HEK293 (cell line): ENCODE measurements around the gene CCND1.

Experiments used
- EGR2 ChIP-seq: fragments of 450-650 bp; formaldehyde crosslinking; IDR thresholded peaks from 2 replicates; pipeline ENCODE4 v1.5.1; 2016; ENCODE audit warnings: low read depth, missing biosample characterization, missing genetic modification characterization
- MYNN ChIP-seq: fragments of 450-650 bp; formaldehyde crosslinking; IDR thresholded peaks from 2 replicates; pipeline ENCODE4 v1.5.1; 2016; ENCODE audit warnings: missing biosample characterization, missing genetic modification characterization, borderline replicate concordance
- SP2 ChIP-seq: fragments of 450-650 bp; formaldehyde crosslinking; IDR thresholded peaks from 2 replicates; pipeline ENCODE4 v1.5.1; 2016; ENCODE audit warnings: missing biosample characterization, missing genetic modification characterization
- SP7 ChIP-seq: fragments of 450-650 bp; formaldehyde crosslinking; IDR thresholded peaks from 2 replicates; pipeline ENCODE4 v1.5.1; 2016; ENCODE audit warnings: missing biosample characterization, missing genetic modification characterization
- ZBTB20 ChIP-seq: fragments of 450-650 bp; formaldehyde crosslinking; IDR thresholded peaks from 2 replicates; pipeline ENCODE4 v1.5.1; 2016; ENCODE audit warnings: missing biosample characterization, missing genetic modification characterization
- ZBTB21 ChIP-seq: fragments of 450-650 bp; formaldehyde crosslinking; IDR thresholded peaks from 2 replicates; pipeline ENCODE4 v1.5.1; 2017; ENCODE audit warnings: missing biosample characterization, missing genetic modification characterization
- ZNF112 ChIP-seq: fragments of 450-650 bp; formaldehyde crosslinking; IDR thresholded peaks from 2 replicates; pipeline ENCODE4 v1.5.0; 2017; ENCODE audit warnings: missing biosample characterization, missing genetic modification characterization
- ZNF221 ChIP-seq: fragments of 450-650 bp; formaldehyde crosslinking; IDR thresholded peaks from 2 replicates; pipeline ENCODE4 v1.5.1; 2017; ENCODE audit warnings: missing biosample characterization, missing genetic modification characterization, borderline replicate concordance
- ZNF239 ChIP-seq: fragments of 450-650 bp; formaldehyde crosslinking; IDR thresholded peaks from 2 replicates; pipeline ENCODE4 v1.5.1; 2016; ENCODE audit warnings: missing biosample characterization, missing genetic modification characterization
- ZNF324 ChIP-seq: fragments of 450-650 bp; formaldehyde crosslinking; IDR thresholded peaks from 2 replicates; pipeline ENCODE4 v1.5.1; 2016; ENCODE audit warnings: missing biosample characterization, missing genetic modification characterization
- ZNF335 ChIP-seq: fragments of 450-650 bp; formaldehyde crosslinking; conservative IDR thresholded peaks from 2 replicates; pipeline ENCODE4 v1.5.1; 2016; ENCODE audit warnings: missing biosample characterization, missing genetic modification characterization
- ZNF350 ChIP-seq: fragments of 450-650 bp; formaldehyde crosslinking; IDR thresholded peaks from 2 replicates; pipeline ENCODE4 v1.5.0; 2017; ENCODE audit warnings: missing biosample characterization, mild to moderate bottlenecking, missing genetic modification characterization
- ZNF416 ChIP-seq: fragments of 450-650 bp; formaldehyde crosslinking; IDR thresholded peaks from 2 replicates; pipeline ENCODE4 v1.5.1; 2016; ENCODE audit warnings: missing biosample characterization, missing genetic modification characterization
- ZNF510 ChIP-seq: fragments of 450-650 bp; formaldehyde crosslinking; IDR thresholded peaks from 2 replicates; pipeline ENCODE4 v1.5.1; 2018; ENCODE audit warnings: mild to moderate bottlenecking, missing genetic modification characterization, missing biosample characterization; ENCODE audit not compliant: insufficient replicate concordance
- ZNF530 ChIP-seq: fragments of 450-650 bp; formaldehyde crosslinking; IDR thresholded peaks from 2 replicates; pipeline ENCODE4 v1.5.1; 2016; ENCODE audit warnings: low read depth, missing biosample characterization, missing genetic modification characterization
- ZNF558 ChIP-seq: fragments of 450-650 bp; formaldehyde crosslinking; IDR thresholded peaks from 2 replicates; pipeline ENCODE4 v1.5.1; 2016; ENCODE audit warnings: missing biosample characterization, missing genetic modification characterization
- ZNF560 ChIP-seq: fragments of 450-650 bp; formaldehyde crosslinking; IDR thresholded peaks from 2 replicates; pipeline ENCODE4 v1.5.1; 2017; ENCODE audit warnings: missing biosample characterization, missing genetic modification characterization, borderline replicate concordance
- ZNF658 ChIP-seq: fragments of 450-650 bp; formaldehyde crosslinking; IDR thresholded peaks from 2 replicates; pipeline ENCODE4; 2016; ENCODE audit warnings: missing biosample characterization, missing genetic modification characterization
- ZNF785 ChIP-seq: fragments of 450-650 bp; formaldehyde crosslinking; IDR thresholded peaks from 2 replicates; pipeline ENCODE4 v1.5.1; 2016; ENCODE audit warnings: missing biosample characterization, missing genetic modification characterization
- ZSCAN23 ChIP-seq: fragments of 450-650 bp; formaldehyde crosslinking; IDR thresholded peaks from 2 replicates; pipeline ENCODE4 v1.5.1; 2016; ENCODE audit warnings: missing biosample characterization, missing genetic modification characterization
- TF ChIP-seq, protein P1 (sequence below): fragments of 450-650 bp; formaldehyde crosslinking; IDR thresholded peaks from 2 replicates; pipeline ENCODE4 v1.5.1; 2017; ENCODE audit warnings: missing biosample characterization, mild to moderate bottlenecking, missing genetic modification characterization, moderate library complexity
- TF ChIP-seq, protein P2 (sequence below): fragments of 450-650 bp; formaldehyde crosslinking; IDR thresholded peaks from 2 replicates; pipeline ENCODE4 v1.5.1; 2016; ENCODE audit warnings: missing biosample characterization, missing genetic modification characterization
- TF ChIP-seq, protein P3 (sequence below): IDR thresholded peaks from 2 replicates; pipeline ENCODE4 v1.6.1; 2011; ENCODE audit warnings: mild to moderate bottlenecking, low read depth, low read length, borderline replicate concordance
- TF ChIP-seq, protein P4 (sequence below): fragments of 450-650 bp; formaldehyde crosslinking; conservative IDR thresholded peaks from 2 replicates; pipeline ENCODE4 v1.5.1; 2016; ENCODE audit warnings: low read depth, missing biosample characterization, missing genetic modification characterization
- TF ChIP-seq, protein P5 (sequence below): fragments of 450-650 bp; formaldehyde crosslinking; IDR thresholded peaks from 2 replicates; pipeline ENCODE4 v1.5.1; 2016; ENCODE audit warnings: missing biosample characterization, missing genetic modification characterization
- TF ChIP-seq, protein P6 (sequence below): fragments of 450-650 bp; IDR thresholded peaks from 2 replicates; pipeline ENCODE4 v1.5.1; 2018; ENCODE audit warnings: missing biosample characterization, mild to moderate bottlenecking, missing genetic modification characterization
- TF ChIP-seq, protein P7 (sequence below): fragments of 450-650 bp; formaldehyde crosslinking; IDR thresholded peaks from 2 replicates; pipeline ENCODE4 v1.5.1; 2016; ENCODE audit warnings: missing biosample characterization, missing genetic modification characterization, borderline replicate concordance

Gene CCND1

DNA sequence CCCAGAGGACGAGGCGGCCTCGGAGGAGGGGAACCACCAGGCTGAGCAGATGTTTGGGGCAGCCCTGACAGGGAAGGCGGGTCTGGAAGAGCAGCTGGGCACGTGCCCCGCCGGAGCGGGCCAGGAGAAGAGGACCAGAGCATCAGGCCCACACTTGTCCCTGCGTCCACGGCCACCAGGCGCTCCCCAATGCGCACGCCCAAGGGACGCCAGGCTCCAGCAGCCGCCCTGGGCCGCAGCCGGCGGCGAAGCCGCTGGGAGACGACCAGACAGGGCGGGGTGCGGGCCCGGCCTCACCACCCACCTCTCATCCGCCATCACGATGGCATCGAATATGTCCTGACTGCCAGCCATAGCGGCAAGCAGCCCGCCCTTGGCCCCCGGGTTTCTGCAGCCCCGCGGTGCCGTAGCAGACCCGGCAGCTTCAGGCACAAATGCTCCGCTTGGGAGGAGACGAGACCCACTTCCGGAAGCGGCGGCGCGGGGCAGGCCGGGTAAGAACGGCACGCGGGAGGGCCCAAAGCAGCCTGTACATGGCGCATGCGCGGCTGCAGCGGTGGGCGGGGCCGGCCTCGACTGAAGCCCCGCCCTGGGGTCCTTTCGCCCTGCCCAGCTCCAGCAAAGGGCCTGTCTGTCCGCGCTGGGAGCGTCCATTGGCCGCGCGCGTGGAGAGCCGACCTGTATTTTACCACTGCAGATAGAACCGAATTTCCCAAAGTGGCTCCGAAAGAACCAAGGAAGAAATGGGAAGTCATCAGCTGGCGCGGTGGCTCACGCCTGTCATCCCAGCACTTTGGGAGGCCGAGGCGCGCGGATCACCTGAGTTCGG, 34.1 kb downstream of the CCND1 start, which contains the start of gene LTO1 (continued):
- TF ChIP-seq ZNF658 (tag by site-specific recombination): no peak
- no peak for TF ChIP-seq ZNF560
- peak; percentile 73 for TF ChIP-seq SP2 (tag by site-specific recombination)
- TF ChIP-seq ZNF112 (tag by site-specific recombination): no peak
- TF ChIP-seq, protein P1, sequence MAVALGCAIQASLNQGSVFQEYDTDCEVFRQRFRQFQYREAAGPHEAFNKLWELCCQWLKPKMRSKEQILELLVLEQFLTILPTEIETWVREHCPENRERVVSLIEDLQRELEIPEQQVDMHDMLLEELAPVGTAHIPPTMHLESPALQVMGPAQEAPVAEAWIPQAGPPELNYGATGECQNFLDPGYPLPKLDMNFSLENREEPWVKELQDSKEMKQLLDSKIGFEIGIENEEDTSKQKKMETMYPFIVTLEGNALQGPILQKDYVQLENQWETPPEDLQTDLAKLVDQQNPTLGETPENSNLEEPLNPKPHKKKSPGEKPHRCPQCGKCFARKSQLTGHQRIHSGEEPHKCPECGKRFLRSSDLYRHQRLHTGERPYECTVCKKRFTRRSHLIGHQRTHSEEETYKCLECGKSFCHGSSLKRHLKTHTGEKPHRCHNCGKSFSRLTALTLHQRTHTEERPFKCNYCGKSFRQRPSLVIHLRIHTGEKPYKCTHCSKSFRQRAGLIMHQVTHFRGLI (tag by site-specific recombination): no peak
- TF ChIP-seq, protein P2, sequence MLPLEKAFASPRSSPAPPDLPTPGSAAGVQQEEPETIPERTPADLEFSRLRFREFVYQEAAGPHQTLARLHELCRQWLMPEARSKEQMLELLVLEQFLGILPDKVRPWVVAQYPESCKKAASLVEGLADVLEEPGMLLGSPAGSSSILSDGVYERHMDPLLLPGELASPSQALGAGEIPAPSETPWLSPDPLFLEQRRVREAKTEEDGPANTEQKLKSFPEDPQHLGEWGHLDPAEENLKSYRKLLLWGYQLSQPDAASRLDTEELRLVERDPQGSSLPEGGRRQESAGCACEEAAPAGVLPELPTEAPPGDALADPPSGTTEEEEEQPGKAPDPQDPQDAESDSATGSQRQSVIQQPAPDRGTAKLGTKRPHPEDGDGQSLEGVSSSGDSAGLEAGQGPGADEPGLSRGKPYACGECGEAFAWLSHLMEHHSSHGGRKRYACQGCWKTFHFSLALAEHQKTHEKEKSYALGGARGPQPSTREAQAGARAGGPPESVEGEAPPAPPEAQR (tag by site-specific recombination): no peak
- TF ChIP-seq, protein P3, sequence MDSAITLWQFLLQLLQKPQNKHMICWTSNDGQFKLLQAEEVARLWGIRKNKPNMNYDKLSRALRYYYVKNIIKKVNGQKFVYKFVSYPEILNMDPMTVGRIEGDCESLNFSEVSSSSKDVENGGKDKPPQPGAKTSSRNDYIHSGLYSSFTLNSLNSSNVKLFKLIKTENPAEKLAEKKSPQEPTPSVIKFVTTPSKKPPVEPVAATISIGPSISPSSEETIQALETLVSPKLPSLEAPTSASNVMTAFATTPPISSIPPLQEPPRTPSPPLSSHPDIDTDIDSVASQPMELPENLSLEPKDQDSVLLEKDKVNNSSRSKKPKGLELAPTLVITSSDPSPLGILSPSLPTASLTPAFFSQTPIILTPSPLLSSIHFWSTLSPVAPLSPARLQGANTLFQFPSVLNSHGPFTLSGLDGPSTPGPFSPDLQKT: peak; percentile 53; the same call in 1 of the 2 replicates
- TF ChIP-seq EGR2 (tag by site-specific recombination): no peak
- peak; percentile 91 for TF ChIP-seq ZNF335 (tag by site-specific recombination)
- no peak for TF ChIP-seq ZNF785 (tag by site-specific recombination)
- no peak for TF ChIP-seq ZNF350 (tag by site-specific recombination)
- TF ChIP-seq ZBTB21 (tag by site-specific recombination): no peak
- TF ChIP-seq ZNF239: no peak
- no peak for TF ChIP-seq ZNF530 (tag by site-specific recombination)
- no peak for TF ChIP-seq ZNF221
- TF ChIP-seq ZSCAN23 (tag by site-specific recombination): no peak
- peak; percentile 58; the same call in 1 of the 2 replicates for TF ChIP-seq SP7 (tag by site-specific recombination)
- TF ChIP-seq ZNF510: no peak
- TF ChIP-seq, protein P4, sequence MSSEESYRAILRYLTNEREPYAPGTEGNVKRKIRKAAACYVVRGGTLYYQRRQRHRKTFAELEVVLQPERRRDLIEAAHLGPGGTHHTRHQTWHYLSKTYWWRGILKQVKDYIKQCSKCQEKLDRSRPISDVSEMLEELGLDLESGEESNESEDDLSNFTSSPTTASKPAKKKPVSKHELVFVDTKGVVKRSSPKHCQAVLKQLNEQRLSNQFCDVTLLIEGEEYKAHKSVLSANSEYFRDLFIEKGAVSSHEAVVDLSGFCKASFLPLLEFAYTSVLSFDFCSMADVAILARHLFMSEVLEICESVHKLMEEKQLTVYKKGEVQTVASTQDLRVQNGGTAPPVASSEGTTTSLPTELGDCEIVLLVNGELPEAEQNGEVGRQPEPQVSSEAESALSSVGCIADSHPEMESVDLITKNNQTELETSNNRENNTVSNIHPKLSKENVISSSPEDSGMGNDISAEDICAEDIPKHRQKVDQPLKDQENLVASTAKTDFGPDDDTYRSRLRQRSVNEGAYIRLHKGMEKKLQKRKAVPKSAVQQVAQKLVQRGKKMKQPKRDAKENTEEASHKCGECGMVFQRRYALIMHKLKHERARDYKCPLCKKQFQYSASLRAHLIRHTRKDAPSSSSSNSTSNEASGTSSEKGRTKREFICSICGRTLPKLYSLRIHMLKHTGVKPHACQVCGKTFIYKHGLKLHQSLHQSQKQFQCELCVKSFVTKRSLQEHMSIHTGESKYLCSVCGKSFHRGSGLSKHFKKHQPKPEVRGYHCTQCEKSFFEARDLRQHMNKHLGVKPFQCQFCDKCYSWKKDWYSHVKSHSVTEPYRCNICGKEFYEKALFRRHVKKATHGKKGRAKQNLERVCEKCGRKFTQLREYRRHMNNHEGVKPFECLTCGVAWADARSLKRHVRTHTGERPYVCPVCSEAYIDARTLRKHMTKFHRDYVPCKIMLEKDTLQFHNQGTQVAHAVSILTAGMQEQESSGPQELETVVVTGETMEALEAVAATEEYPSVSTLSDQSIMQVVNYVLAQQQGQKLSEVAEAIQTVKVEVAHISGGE: peak; percentile 45; the same call in 1 of the 2 replicates
- TF ChIP-seq MYNN (tag by site-specific recombination): no peak
- TF ChIP-seq, protein P5, sequence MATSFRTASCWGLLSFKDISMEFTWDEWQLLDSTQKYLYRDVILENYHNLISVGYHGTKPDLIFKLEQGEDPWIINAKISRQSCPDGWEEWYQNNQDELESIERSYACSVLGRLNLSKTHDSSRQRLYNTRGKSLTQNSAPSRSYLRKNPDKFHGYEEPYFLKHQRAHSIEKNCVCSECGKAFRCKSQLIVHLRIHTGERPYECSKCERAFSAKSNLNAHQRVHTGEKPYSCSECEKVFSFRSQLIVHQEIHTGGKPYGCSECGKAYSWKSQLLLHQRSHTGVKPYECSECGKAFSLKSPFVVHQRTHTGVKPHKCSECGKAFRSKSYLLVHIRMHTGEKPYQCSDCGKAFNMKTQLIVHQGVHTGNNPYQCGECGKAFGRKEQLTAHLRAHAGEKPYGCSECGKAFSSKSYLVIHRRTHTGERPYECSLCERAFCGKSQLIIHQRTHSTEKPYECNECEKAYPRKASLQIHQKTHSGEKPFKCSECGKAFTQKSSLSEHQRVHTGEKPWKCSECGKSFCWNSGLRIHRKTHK (tag by site-specific recombination): no peak
- no peak for TF ChIP-seq ZNF558 (tag by site-specific recombination)
- no peak for TF ChIP-seq ZNF416 (tag by site-specific recombination)
- 0 out of 2 replicates have a peak, but pooled peaks have one; percentile 21 for TF ChIP-seq ZNF324 (tag by site-specific recombination)
- TF ChIP-seq, protein P6, sequence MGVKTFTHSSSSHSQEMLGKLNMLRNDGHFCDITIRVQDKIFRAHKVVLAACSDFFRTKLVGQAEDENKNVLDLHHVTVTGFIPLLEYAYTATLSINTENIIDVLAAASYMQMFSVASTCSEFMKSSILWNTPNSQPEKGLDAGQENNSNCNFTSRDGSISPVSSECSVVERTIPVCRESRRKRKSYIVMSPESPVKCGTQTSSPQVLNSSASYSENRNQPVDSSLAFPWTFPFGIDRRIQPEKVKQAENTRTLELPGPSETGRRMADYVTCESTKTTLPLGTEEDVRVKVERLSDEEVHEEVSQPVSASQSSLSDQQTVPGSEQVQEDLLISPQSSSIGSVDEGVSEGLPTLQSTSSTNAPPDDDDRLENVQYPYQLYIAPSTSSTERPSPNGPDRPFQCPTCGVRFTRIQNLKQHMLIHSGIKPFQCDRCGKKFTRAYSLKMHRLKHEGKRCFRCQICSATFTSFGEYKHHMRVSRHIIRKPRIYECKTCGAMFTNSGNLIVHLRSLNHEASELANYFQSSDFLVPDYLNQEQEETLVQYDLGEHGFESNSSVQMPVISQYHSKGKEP (tag by site-specific recombination): no peak
- peak; percentile 44; the same call in 1 of the 2 replicates for TF ChIP-seq ZBTB20
- TF ChIP-seq, protein P7, sequence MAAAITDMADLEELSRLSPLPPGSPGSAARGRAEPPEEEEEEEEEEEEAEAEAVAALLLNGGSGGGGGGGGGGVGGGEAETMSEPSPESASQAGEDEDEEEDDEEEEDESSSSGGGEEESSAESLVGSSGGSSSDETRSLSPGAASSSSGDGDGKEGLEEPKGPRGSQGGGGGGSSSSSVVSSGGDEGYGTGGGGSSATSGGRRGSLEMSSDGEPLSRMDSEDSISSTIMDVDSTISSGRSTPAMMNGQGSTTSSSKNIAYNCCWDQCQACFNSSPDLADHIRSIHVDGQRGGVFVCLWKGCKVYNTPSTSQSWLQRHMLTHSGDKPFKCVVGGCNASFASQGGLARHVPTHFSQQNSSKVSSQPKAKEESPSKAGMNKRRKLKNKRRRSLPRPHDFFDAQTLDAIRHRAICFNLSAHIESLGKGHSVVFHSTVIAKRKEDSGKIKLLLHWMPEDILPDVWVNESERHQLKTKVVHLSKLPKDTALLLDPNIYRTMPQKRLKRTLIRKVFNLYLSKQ (tag by site-specific recombination): no peak
